Measurements from ENCODE around the gene GABPB2. TPM values are rescaled to one million over a fixed set of nuclear protein-coding genes. Genes with fewer than 3 reads are reported as not detected.

Gene GABPB2
- total and polyA plus RNA-seq, 2 donors (not counting 1 experiment from before 2014, with no cell fraction given) = 13.9 to 14.9 TPM

DNA sequence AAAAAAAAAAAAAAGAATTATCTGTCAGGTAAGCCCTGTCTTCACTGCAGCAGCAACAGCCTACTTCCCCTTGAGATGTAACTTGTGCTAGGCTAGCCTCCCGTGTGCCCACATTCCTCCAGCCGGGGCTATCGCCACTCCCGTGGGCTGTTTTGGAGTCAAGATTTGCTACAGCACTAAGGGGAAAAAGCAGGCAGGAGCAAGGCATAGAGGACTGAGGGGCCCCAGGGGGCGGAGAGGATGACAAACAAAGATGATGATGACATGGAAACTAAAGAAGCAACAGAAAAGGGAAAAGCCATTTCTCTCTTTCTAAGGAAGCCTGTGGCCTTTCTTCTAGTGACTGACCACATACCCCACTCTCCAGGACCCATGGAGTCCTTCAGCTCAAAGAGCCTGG, 87.8 kb downstream of the GABPB2 start:
- H3K36me3 ChIP-seq (ENCODE audit: control insufficient read depth, insufficient read depth, low read length) = peaks cover 3% of the 10 kb centered on the region
- H3K79me2 ChIP-seq (ENCODE audit: control insufficient read depth, insufficient read depth, low read length) = no peaks in the 10 kb centered on the region
- no peak overlapping the region for H3K4me3 ChIP-seq (replicated peaks in 1 of 4; ENCODE audit: control extremely low read depth in 1 of 4, insufficient read depth in 1 of 4, low read depth in 3 of 4, low read length in 4 of 4)
- TF ChIP-seq, protein P1, sequence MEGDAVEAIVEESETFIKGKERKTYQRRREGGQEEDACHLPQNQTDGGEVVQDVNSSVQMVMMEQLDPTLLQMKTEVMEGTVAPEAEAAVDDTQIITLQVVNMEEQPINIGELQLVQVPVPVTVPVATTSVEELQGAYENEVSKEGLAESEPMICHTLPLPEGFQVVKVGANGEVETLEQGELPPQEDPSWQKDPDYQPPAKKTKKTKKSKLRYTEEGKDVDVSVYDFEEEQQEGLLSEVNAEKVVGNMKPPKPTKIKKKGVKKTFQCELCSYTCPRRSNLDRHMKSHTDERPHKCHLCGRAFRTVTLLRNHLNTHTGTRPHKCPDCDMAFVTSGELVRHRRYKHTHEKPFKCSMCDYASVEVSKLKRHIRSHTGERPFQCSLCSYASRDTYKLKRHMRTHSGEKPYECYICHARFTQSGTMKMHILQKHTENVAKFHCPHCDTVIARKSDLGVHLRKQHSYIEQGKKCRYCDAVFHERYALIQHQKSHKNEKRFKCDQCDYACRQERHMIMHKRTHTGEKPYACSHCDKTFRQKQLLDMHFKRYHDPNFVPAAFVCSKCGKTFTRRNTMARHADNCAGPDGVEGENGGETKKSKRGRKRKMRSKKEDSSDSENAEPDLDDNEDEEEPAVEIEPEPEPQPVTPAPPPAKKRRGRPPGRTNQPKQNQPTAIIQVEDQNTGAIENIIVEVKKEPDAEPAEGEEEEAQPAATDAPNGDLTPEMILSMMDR (conservative IDR thresholded peaks at IDR 0.05 in 1 of 2, IDR thresholded peaks at IDR 0.05 in 1 of 2; ENCODE audit: low read depth in 1 of 2, low read length in 2 of 2) = no peak
- TF ChIP-seq EZH2 (IDR thresholded peaks at IDR 0.05; ENCODE audit: low read length, missing control alignments) = no peak
- H4K20me1 ChIP-seq (ENCODE audit: control insufficient read depth, extremely low read depth, insufficient read depth, low read length) = no peaks in the 10 kb centered on the region
- no peak overlapping the region for H3K27ac ChIP-seq (ENCODE audit: insufficient read depth, low read length)
- no peak overlapping the region for H3K9ac ChIP-seq (ENCODE audit: insufficient read depth, low read length)
- H3K4me1 ChIP-seq (ENCODE audit: control insufficient read depth, extremely low read depth, insufficient read depth, low read length) = no peaks in the 10 kb centered on the region
- H3K4me2 ChIP-seq (ENCODE audit: extremely low read depth, insufficient read depth, low read length) = no peak overlapping the region
- H3K9me3 ChIP-seq (ENCODE audit: control insufficient read depth, insufficient read depth, low read depth, low read length) = no peaks in the 10 kb centered on the region
- no peaks in the 10 kb centered on the region for H3K27me3 ChIP-seq (ENCODE audit: control insufficient read depth, insufficient read depth, low read length)
- H2AFZ ChIP-seq (ENCODE audit: low read length) = no peak overlapping the region
- DNase-seq (ENCODE audit: low read depth in 2 of 2) = no peak

DNA sequence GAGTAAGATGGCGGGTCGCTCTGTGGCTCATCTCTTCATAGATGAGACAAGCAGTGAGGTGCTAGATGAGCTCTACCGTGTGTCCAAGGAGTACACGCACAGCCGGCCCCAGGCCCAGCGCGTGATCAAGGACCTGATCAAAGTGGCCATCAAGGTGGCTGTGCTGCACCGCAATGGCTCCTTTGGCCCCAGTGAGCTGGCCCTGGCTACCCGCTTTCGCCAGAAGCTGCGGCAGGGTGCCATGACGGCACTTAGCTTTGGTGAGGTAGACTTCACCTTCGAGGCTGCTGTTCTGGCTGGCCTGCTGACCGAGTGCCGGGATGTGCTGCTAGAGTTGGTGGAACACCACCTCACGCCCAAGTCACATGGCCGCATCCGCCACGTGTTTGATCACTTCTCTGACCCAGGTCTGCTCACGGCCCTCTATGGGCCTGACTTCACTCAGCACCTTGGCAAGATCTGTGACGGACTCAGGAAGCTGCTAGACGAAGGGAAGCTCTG, 88.2 kb downstream of the GABPB2 start:
- no peak overlapping the region for H3K4me2 ChIP-seq (ENCODE audit: extremely low read depth, insufficient read depth, low read length)
- no peaks in the 10 kb centered on the region for H3K9me3 ChIP-seq (ENCODE audit: control insufficient read depth, insufficient read depth, low read depth, low read length)
- H3K36me3 ChIP-seq (ENCODE audit: control insufficient read depth, insufficient read depth, low read length) = peaks cover 3% of the 10 kb centered on the region
- DNase-seq (ENCODE audit: low read depth in 2 of 2) = no peak
- no peak for TF ChIP-seq EZH2 (IDR thresholded peaks at IDR 0.05; ENCODE audit: low read length, missing control alignments)
- TF ChIP-seq, protein P1 (conservative IDR thresholded peaks at IDR 0.05 in 1 of 2, IDR thresholded peaks at IDR 0.05 in 1 of 2; ENCODE audit: low read depth in 1 of 2, low read length in 2 of 2) = no peak
- H4K20me1 ChIP-seq (ENCODE audit: control insufficient read depth, extremely low read depth, insufficient read depth, low read length) = no peaks in the 10 kb centered on the region
- no peaks in the 10 kb centered on the region for H3K79me2 ChIP-seq (ENCODE audit: control insufficient read depth, insufficient read depth, low read length)
- H3K4me1 ChIP-seq (ENCODE audit: control insufficient read depth, extremely low read depth, insufficient read depth, low read length) = no peaks in the 10 kb centered on the region
- no peak overlapping the region for H3K9ac ChIP-seq (ENCODE audit: insufficient read depth, low read length)
- no peak overlapping the region for H3K27ac ChIP-seq (ENCODE audit: insufficient read depth, low read length)
- H2AFZ ChIP-seq (ENCODE audit: low read length) = no peak overlapping the region
- H3K4me3 ChIP-seq (replicated peaks in 1 of 4; ENCODE audit: control extremely low read depth in 1 of 4, insufficient read depth in 1 of 4, low read depth in 3 of 4, low read length in 4 of 4) = no peak overlapping the region
- H3K27me3 ChIP-seq (ENCODE audit: control insufficient read depth, insufficient read depth, low read length) = no peaks in the 10 kb centered on the region

DNA sequence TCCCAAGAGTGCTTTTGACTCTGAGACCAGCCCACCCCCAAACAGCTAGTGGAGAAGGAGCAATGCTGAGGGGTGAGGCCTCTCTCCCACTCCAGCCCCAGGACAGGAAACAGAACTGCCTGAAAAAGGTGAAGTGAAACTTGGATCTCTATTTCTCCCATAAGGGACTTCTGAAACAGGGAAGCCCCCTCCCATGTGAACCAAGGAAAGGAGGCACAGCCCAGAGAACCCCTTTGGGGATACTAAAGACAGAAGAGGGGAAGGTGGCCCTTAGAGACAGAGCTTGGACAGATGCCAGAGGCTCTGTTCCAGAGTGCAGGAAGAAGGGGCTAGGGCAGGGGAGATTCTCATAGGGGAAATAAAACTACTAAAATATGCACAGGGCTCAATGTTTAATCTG, 88.8 kb downstream of the GABPB2 start:
- TF ChIP-seq, protein P1 (conservative IDR thresholded peaks at IDR 0.05 in 1 of 2, IDR thresholded peaks at IDR 0.05 in 1 of 2; ENCODE audit: low read depth in 1 of 2, low read length in 2 of 2) = no peak
- no peak for TF ChIP-seq EZH2 (IDR thresholded peaks at IDR 0.05; ENCODE audit: low read length, missing control alignments)
- H3K9me3 ChIP-seq (ENCODE audit: control insufficient read depth, insufficient read depth, low read depth, low read length) = no peaks in the 10 kb centered on the region

More for the DNA sequence above, 88.8 kb downstream of the GABPB2 start:
- no peaks in the 10 kb centered on the region for H3K4me1 ChIP-seq (ENCODE audit: control insufficient read depth, extremely low read depth, insufficient read depth, low read length)
- H4K20me1 ChIP-seq (ENCODE audit: control insufficient read depth, extremely low read depth, insufficient read depth, low read length) = no peaks in the 10 kb centered on the region
- H2AFZ ChIP-seq (ENCODE audit: low read length) = no peak overlapping the region
- H3K36me3 ChIP-seq (ENCODE audit: control insufficient read depth, insufficient read depth, low read length) = peaks cover 3% of the 10 kb centered on the region
- no peaks in the 10 kb centered on the region for H3K27me3 ChIP-seq (ENCODE audit: control insufficient read depth, insufficient read depth, low read length)
- H3K4me3 ChIP-seq (replicated peaks in 1 of 4; ENCODE audit: control extremely low read depth in 1 of 4, insufficient read depth in 1 of 4, low read depth in 3 of 4, low read length in 4 of 4) = no peak overlapping the region
- no peaks in the 10 kb centered on the region for H3K79me2 ChIP-seq (ENCODE audit: control insufficient read depth, insufficient read depth, low read length)
- H3K4me2 ChIP-seq (ENCODE audit: extremely low read depth, insufficient read depth, low read length) = no peak overlapping the region
- no peak overlapping the region for H3K27ac ChIP-seq (ENCODE audit: insufficient read depth, low read length)
- no peak for DNase-seq (ENCODE audit: low read depth in 2 of 2)
- no peak overlapping the region for H3K9ac ChIP-seq (ENCODE audit: insufficient read depth, low read length)

All from fibroblast of lung (primary cell).